Adipose tissue (tissue), 3 donors: ENCODE data around the gene OGFOD3. TPM values are rescaled to one million over a fixed set of nuclear protein-coding genes. Genes with fewer than 3 reads are reported as not detected.
"Not testable (repeated sequence)": the region's sequence is repeated elsewhere in the genome, so short reads cannot be mapped to it uniquely, and the experiment has no call there.

Experiments
- H3K27ac ChIP-seq: one replicate; pipeline ENCODE4 v1.5.1; 2013; ENCODE audit warnings: low read depth, low read length
- WGBS, 3 donors: extraction: QIAGEN DNeasy Blood & Tissue Kit; methylation state at CpG; one replicate each; pipeline ENCODE4 v1.1.7; 2013; 5-methylcytosine and 5-hydroxymethylcytosine counted together
- polyA plus RNA-seq, 3 donors: library from polyadenylated mRNA; stranded (reverse); fragments of 200-250 nt; gene quantifications; one replicate each; pipeline ENCODE4 v1.2.3, GENCODE V29; 2013
- donor health status: healthy with polysubstance abuse.
- donor health status: Bipolar disorder and iron deficiency.
- donor health status: healthy.

The OGFOD3 gene
- polyA plus RNA-seq, 3 donors: 14.8 to 26.3 (median 18.6) TPM

- H3K27ac ChIP-seq: no peak overlapping the region
- 85 to 89% (median 87%) methylated on average over 8 of the region's 8 CpGs for WGBS, 3 donors
Measured at GRCh38 chr17:82353484-82353883, 64.9 kb downstream of the OGFOD3 start.

- no peak overlapping the region for H3K27ac ChIP-seq
- WGBS, 3 donors: 30 to 39% (median 38%) methylated on average over 26 of the region's 26 CpGs
Measured at GRCh38 chr17:82351713-82352488, 66.5 kb downstream of the OGFOD3 start.

GRCh38 chr17:82351254-82351712 lies 67.1 kb downstream of the OGFOD3 start:
- no peak overlapping the region for H3K27ac ChIP-seq
- WGBS, 3 donors: 44 to 58% (median 57%) methylated on average over 21 of the region's 21 CpGs

- H3K27ac ChIP-seq: no peak overlapping the region
- 83 to 86% (median 84%) methylated on average over 28 of the region's 28 CpGs for WGBS, 3 donors
Measured at GRCh38 chr17:82350182-82351030, 68.0 kb downstream of the OGFOD3 start.

- H3K27ac ChIP-seq: no peak overlapping the region
- 31 to 45% (median 34%) methylated on average over 11 of the region's 11 CpGs for WGBS, 3 donors
Measured at GRCh38 chr17:82349287-82349701, 69.1 kb downstream of the OGFOD3 start.

- 58 to 61% (median 59%) methylated on average over 11 of the region's 11 CpGs for WGBS, 3 donors
- H3K27ac ChIP-seq: no peak overlapping the region
Measured at GRCh38 chr17:82348866-82349265, 69.5 kb downstream of the OGFOD3 start.

- H3K27ac ChIP-seq: no peak overlapping the region
- WGBS, 3 donors: 60 to 81% (median 76%) methylated on average over 9 of the region's 9 CpGs
Measured at GRCh38 chr17:82348434-82348833, 70.0 kb downstream of the OGFOD3 start.

- 85 to 92% (median 89%) methylated on average over 11 of the region's 11 CpGs for WGBS, 3 donors
- H3K27ac ChIP-seq: not testable (repeated sequence)
Measured at GRCh38 chr17:82347994-82348393, 70.4 kb downstream of the OGFOD3 start.

- 51 to 77% (median 54%) methylated on average over 28 of the region's 28 CpGs for WGBS, 3 donors
Measured at GRCh38 chr17:82346342-82347300, 71.8 kb downstream of the OGFOD3 start.

GRCh38 chr17:82345151-82345976 lies 73.0 kb downstream of the OGFOD3 start:
- H3K27ac ChIP-seq: no peak overlapping the region
- WGBS, 3 donors: 84 to 88% (median 87%) methylated on average over 42 of the region's 42 CpGs

More at GRCh38 chr17:82346342-82347300, 71.8 kb downstream of the OGFOD3 start:
- no peak overlapping the region for H3K27ac ChIP-seq

GRCh38 chr17:82344175-82344907 lies 74.0 kb downstream of the OGFOD3 start:
- 75 to 89% (median 85%) methylated on average over 24 of the region's 24 CpGs for WGBS, 3 donors
- H3K27ac ChIP-seq: no peak overlapping the region

GRCh38 chr17:82343560-82343959 lies 74.8 kb downstream of the OGFOD3 start:
- WGBS, 3 donors: 92 to 97% (median 96%) methylated on average over 5 of the region's 5 CpGs
- no peak overlapping the region for H3K27ac ChIP-seq

GRCh38 chr17:82342361-82343079 lies 75.9 kb downstream of the OGFOD3 start:
- WGBS, 3 donors: 69 to 75% (median 72%) methylated on average over 28 of the region's 28 CpGs
- H3K27ac ChIP-seq: no peak overlapping the region

- WGBS, 3 donors: 54 to 56% (median 54%) methylated on average over 8 to 10 of the region's 10 CpGs
- H3K27ac ChIP-seq: no peak overlapping the region
Measured at GRCh38 chr17:82339634-82340580, 78.5 kb downstream of the OGFOD3 start.
